Right lobe of liver (tissue), 6 donors: ENCODE results near the gene ARHGAP25. TPM values are rescaled to one million over a fixed set of nuclear protein-coding genes. Genes with fewer than 3 reads are reported as not detected.

Experiments
- ATAC-seq, 4 donors: fragments of 200-7000 bp; cut with Tn5 transposase; one replicate each; pipeline ENCODE4 v1.9.1; 2020; ENCODE audit warnings: mild to moderate bottlenecking in 4 of 4, moderate library complexity in 4 of 4
- DNase-seq, 3 donors: peaks; one replicate each; pipeline ENCODE4 v3.0.0-alpha.2; 2020
- H3K27ac ChIP-seq, 3 donors: fragments of 200-600 bp; one replicate each; pipeline ENCODE4 v1.8.0; 2022
- H3K27me3 ChIP-seq, 2 donors: fragments of 200-600 bp; one replicate each; pipeline ENCODE4 v1.8.0; 2022
- H3K36me3 ChIP-seq, 4 donors: fragments of 200-600 bp; sonication (generic) in 1 of 4; one replicate each; pipeline versions ENCODE4 v1.5.1 to v1.8.0; 2017 to 2022; ENCODE audit warnings: control low read depth in 1 of 4
- H3K4me1 ChIP-seq, 4 donors: fragments of 200-600 bp; sonication (generic) in 1 of 4; one replicate each; pipeline versions ENCODE4 v1.5.1 to v1.8.0; 2017 to 2022; ENCODE audit warnings: control low read depth in 1 of 4
- H3K4me3 ChIP-seq, 3 donors: fragments of 200-600 bp; one replicate each; pipeline ENCODE4 v1.8.0; 2022
- H3K9me3 ChIP-seq, 4 donors: fragments of 200-600 bp; sonication (generic) in 1 of 4; one replicate each; pipeline versions ENCODE4 v1.5.1 to v1.8.0; 2017 to 2022; ENCODE audit warnings: control low read depth in 1 of 4
- POLR2A ChIP-seq: fragments of 450-650 bp; IDR thresholded peaks from one replicate; pipeline ENCODE4 v1.6.1; 2017; ENCODE audit warnings: antibody characterized with exemption, mild to moderate bottlenecking
- WGBS: methylation state at CpG from one replicate; pipeline ENCODE4 v1.1.6; 2018; ENCODE audit warnings: low coverage, low lambda C conversion rate; ENCODE audit not compliant: insufficient coverage; ENCODE audit errors: missing lambda C conversion rate; 5-methylcytosine and 5-hydroxymethylcytosine counted together
- intact Hi-C, 2 donors: fragments of 100-400 bp; cut with DNase I; formaldehyde crosslinking; loops; one replicate each; pipeline versions ENCODE4 v1.11.2 to v1.14.1; 2022
- total RNA-seq, 6 experiments: library from RNA; depleted of rRNA in 2 of 6; stranded (reverse); fragments of >200 nt in 2 of 6; fragmentation: NEBNext Ultra II Directional in 3 of 6; extraction: Animal tissue kit (Norgen Biotek cat#: 25700) in 3 of 6; gene quantifications; one replicate each; pipeline versions ENCODE4 v1.1.0 to v1.2.4, GENCODE V29; 2016 to 2023
- TF ChIP-seq, protein P1 (sequence below), 4 donors: fragments of 200-600 bp in 3 of 4; fragments of 450-650 bp in 1 of 4; IDR thresholded peaks; one replicate each; pipeline versions ENCODE4 v1.5.1 to v1.8.0; 2016 to 2022; ENCODE audit warnings: antibody characterized with exemption in 4 of 4, mild to moderate bottlenecking in 2 of 4
- donor health status: DM: no; HTN: yes; CAD: no.
- donor health status: DM: no; HTN: no; CAD: no.
- donor health status: DM: no; HTN: no; CAD: no.
- donor health status: DM: no; HTN: yes; CAD: no.
- donor health status: DM: no; HTN: yes; CAD: no.

Gene ARHGAP25
- total RNA-seq, 6 experiments from 2014 or later: 3.3 to 9.8 (median 5.0) TPM

DNA sequence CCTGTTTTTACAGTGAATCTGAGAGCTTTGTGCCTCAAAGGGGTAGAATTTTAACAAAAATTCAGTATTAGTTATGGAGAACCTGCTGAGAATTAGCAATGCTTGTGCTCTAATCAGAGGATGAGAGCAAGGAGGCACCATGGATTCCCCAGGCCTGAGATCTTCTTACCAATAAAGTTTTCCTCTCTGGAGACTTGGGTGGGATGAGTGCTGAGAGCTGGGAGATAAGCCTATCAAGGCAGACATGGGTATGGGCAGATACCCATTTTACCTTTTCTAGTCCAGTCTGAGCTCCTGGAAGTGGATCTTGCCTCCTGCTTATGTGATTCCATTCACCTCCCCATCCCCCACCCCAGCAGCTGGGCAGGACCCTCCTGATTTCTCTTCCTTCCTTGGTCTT, 82.7 kb downstream of the ARHGAP25 start:
- no peaks in the 10 kb centered on the region for H3K4me1 ChIP-seq
- intact Hi-C loops: no loop called here
- H3K27ac ChIP-seq: no peak overlapping the region
- no peaks in the 10 kb centered on the region for H3K9me3 ChIP-seq
- peaks cover 0 to 14% (median 0%) of the 10 kb centered on the region in 4 donors for H3K36me3 ChIP-seq
- peak in 1 of 3 donors; percentile 29 for DNase-seq
- TF ChIP-seq POLR2A: no peak
- TF ChIP-seq, protein P1, sequence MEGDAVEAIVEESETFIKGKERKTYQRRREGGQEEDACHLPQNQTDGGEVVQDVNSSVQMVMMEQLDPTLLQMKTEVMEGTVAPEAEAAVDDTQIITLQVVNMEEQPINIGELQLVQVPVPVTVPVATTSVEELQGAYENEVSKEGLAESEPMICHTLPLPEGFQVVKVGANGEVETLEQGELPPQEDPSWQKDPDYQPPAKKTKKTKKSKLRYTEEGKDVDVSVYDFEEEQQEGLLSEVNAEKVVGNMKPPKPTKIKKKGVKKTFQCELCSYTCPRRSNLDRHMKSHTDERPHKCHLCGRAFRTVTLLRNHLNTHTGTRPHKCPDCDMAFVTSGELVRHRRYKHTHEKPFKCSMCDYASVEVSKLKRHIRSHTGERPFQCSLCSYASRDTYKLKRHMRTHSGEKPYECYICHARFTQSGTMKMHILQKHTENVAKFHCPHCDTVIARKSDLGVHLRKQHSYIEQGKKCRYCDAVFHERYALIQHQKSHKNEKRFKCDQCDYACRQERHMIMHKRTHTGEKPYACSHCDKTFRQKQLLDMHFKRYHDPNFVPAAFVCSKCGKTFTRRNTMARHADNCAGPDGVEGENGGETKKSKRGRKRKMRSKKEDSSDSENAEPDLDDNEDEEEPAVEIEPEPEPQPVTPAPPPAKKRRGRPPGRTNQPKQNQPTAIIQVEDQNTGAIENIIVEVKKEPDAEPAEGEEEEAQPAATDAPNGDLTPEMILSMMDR (IDR thresholded peaks at IDR 0.05): no peak
- no peak for ATAC-seq
- no peaks in the 10 kb centered on the region for H3K27me3 ChIP-seq
- no peak overlapping the region for H3K4me3 ChIP-seq

GRCh38 chr2:68819556-68819955, 84.9 kb downstream of the ARHGAP25 start:
- peak in 1 of 4 donors; percentile 22 for ATAC-seq
- H3K27ac ChIP-seq: no peak overlapping the region
- no peak overlapping the region for H3K4me3 ChIP-seq
- 81% methylated on average over 6 of the region's 6 CpGs for WGBS
- no peak for TF ChIP-seq POLR2A
- TF ChIP-seq, protein P1 (IDR thresholded peaks at IDR 0.05): no peak
- no peaks in the 10 kb centered on the region for H3K9me3 ChIP-seq
- H3K27me3 ChIP-seq: no peaks in the 10 kb centered on the region
- H3K4me1 ChIP-seq: no peaks in the 10 kb centered on the region
- no peak for DNase-seq
- H3K36me3 ChIP-seq: peaks cover 0 to 17% (median 0%) of the 10 kb centered on the region in 4 donors
- intact Hi-C loops: no loop called here

DNA sequence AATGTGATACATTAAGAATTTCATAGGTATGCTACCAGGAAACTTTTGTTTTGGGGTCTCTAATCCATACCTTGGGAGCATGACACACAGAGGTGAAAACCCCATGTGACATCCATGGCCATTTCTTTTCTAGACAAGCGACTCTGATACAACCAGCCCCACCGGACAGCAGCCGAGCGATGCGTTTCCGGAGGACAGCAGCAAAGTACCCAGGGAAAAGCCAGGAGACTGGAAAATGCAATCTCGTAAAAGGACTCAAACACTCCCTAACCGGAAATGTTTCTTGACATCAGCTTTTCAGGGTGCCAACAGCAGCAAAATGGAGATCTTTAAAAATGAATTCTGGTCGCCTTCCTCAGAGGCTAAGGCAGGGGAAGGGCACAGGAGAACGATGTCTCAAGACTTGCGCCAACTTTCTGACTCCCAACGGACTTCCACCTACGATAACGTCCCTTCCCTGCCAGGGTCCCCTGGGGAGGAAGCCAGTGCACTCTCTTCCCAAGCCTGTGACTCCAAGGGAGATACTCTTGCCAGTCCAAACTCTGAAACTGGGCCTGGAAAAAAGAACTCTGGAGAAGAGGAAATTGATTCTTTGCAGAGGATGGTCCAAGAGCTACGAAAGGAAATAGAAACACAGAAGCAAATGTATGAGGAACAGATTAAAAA, 87.7 kb downstream of the ARHGAP25 start:
- H3K27me3 ChIP-seq: no peaks in the 10 kb centered on the region
- no peak overlapping the region for H3K27ac ChIP-seq
- intact Hi-C loops: no loop called here
- TF ChIP-seq, protein P1 (IDR thresholded peaks at IDR 0.05): no peak
- TF ChIP-seq POLR2A: no peak
- ATAC-seq (peak in 2 of 4 donors; percentile 18 to 36), DNase-seq (peak in 1 of 3 donors; percentile 42)
- WGBS: 75% methylated on average over 13 of the region's 15 CpGs
- no peaks in the 10 kb centered on the region for H3K9me3 ChIP-seq
- no peak overlapping the region for H3K4me3 ChIP-seq
- H3K36me3 ChIP-seq: peaks cover 0 to 11% (median 0%) of the 10 kb centered on the region in 4 donors
- H3K4me1 ChIP-seq: no peaks in the 10 kb centered on the region

GRCh38 chr2:68824831-68825230, 90.2 kb downstream of the ARHGAP25 start:
- WGBS: 75% methylated on average over 1 of the region's 2 CpGs
- Histone ChIP-seq H3K27me3 (no peaks in the 10 kb centered on the region), H3K27ac (no peak overlapping the region), H3K4me3 (no peak overlapping the region), H3K4me1 (peaks cover 0 to 9% (median 2%) of the 10 kb centered on the region in 4 donors), H3K9me3 (no peaks in the 10 kb centered on the region), H3K36me3 (peaks cover 0 to 8% (median 0%) of the 10 kb centered on the region in 4 donors)
- TF ChIP-seq, protein P1 (IDR thresholded peaks at IDR 0.05): no peak
- no peak for TF ChIP-seq POLR2A
- DNase-seq (no peak), ATAC-seq (no peak)
- intact Hi-C loops: no loop called here
